PC-3 (cell line): Measurements from ENCODE around the gene KTN1. TPM values are rescaled to one million over a fixed set of nuclear protein-coding genes. Genes with fewer than 3 reads are reported as not detected.
A peak's percentile ranks its signal among the peaks of the same experiment; 100 is the strongest.

Experiments used
- ATAC-seq: fragments of 200-7000 bp; cut with Tn5 transposase; 2 replicates; pipeline ENCODE4 v1.9.1; 2020; ENCODE audit warnings: mild to moderate bottlenecking, moderate library complexity
- BruUV-seq: library from RNA; stranded (reverse); fragments of 400-500 nt; replicated peaks from 2 replicates; lab custom pipeline; 2021; lab: Mats Ljungman, UMichigan
- CTCF ChIA-PET: fragments of 300-600 bp; sonication (Branson Sonifier 250); formaldehyde crosslinking; loops from one replicate; lab custom pipeline; 2022; ENCODE audit warnings: antibody characterized with exemption; lab: Charles Lee
- POLR2A ChIA-PET: fragments of 300-600 bp; sonication (Branson Sonifier 250); formaldehyde crosslinking; loops from one replicate; lab custom pipeline; 2022; ENCODE audit warnings: antibody characterized with exemption; ENCODE audit not compliant: unreplicated experiment; lab: Charles Lee
- DNase-seq: peaks from one replicate; pipeline ENCODE4 v3.0.0-alpha.2; 2015
- H2AFZ ChIP-seq: fragments of 300-600 bp; sonication (generic); 2 replicates; pipeline ENCODE4 v1.6.0; 2016; ENCODE audit warnings: antibody characterized with exemption, low read length
- H3F3A ChIP-seq: fragments of 300-600 bp; sonication (generic); one replicate; pipeline ENCODE4 v1.6.0; 2017; ENCODE audit warnings: antibody characterized with exemption, low read length, control low read depth, mild to moderate bottlenecking; ENCODE audit not compliant: unreplicated experiment
- H3K27ac ChIP-seq: fragments of 300-600 bp; sonication (generic); 2 replicates; pipeline ENCODE4 v1.5.1; 2016; ENCODE audit warnings: mild to moderate bottlenecking, low read length
- H3K27me3 ChIP-seq: fragments of 300-600 bp; sonication (generic); 2 replicates; pipeline ENCODE4 v1.6.1; 2016; ENCODE audit warnings: low read length, mixed read lengths
- H3K36me3 ChIP-seq: fragments of 300-600 bp; sonication (generic); 2 replicates; pipeline ENCODE4 v1.6.1; 2016; ENCODE audit warnings: low read depth, mixed run types, low read length, mixed read lengths
- H3K4me1 ChIP-seq: fragments of 300-600 bp; sonication (generic); 2 replicates; pipeline ENCODE4 v1.5.1; 2016; ENCODE audit warnings: low read length; ENCODE audit not compliant: insufficient read depth
- H3K4me2 ChIP-seq: fragments of 300-600 bp; sonication (generic); 2 replicates; pipeline ENCODE4 v1.6.0; 2016; ENCODE audit warnings: low read length
- H3K4me3 ChIP-seq: fragments of 300-600 bp; sonication (generic); 2 replicates; pipeline ENCODE4 v1.5.1; 2016; ENCODE audit warnings: mild to moderate bottlenecking, low read length, mixed read lengths
- H3K79me2 ChIP-seq: fragments of 300-600 bp; sonication (generic); 2 replicates; pipeline ENCODE4 v1.6.1; 2017; ENCODE audit warnings: low read length, mixed read lengths
- H3K9ac ChIP-seq: fragments of 300-600 bp; sonication (generic); 2 replicates; pipeline ENCODE4 v1.6.0; 2016; ENCODE audit warnings: mild to moderate bottlenecking, low read length
- H3K9me2 ChIP-seq: fragments of 300-600 bp; sonication (generic); replicated peaks from 2 replicates; pipeline ENCODE4 v1.6.1; 2016; ENCODE audit warnings: mixed run types, low read length, mixed read lengths
- H3K9me3 ChIP-seq: fragments of 300-600 bp; sonication (generic); 2 replicates; pipeline ENCODE4 v1.6.1; 2016; ENCODE audit warnings: low read length, mixed read lengths
- H4K20me1 ChIP-seq: fragments of 300-600 bp; sonication (generic); 2 replicates; pipeline ENCODE4 v1.6.1; 2016; ENCODE audit warnings: low read length, mixed read lengths
- EZH2 ChIP-seq: fragments of 300-600 bp; sonication (generic); IDR thresholded peaks from one replicate; pipeline ENCODE4 v1.6.1; 2017; ENCODE audit warnings: antibody characterized with exemption, mild to moderate bottlenecking, low read length; ENCODE audit not compliant: unreplicated experiment
- EZH2phosphoT487 ChIP-seq: fragments of 300-600 bp; sonication (generic); IDR thresholded peaks from 2 replicates; pipeline ENCODE4 v1.6.1; 2018; ENCODE audit warnings: mild to moderate bottlenecking, antibody characterized with exemption, low read length, borderline replicate concordance
- intact Hi-C: fragments of 100-400 bp; cut with micrococcal nuclease; formaldehyde crosslinking; loops from 2 replicates; pipeline ENCODE4 v1.9.0; 2023
- total RNA-seq: library from RNA; depleted of rRNA; stranded (reverse); fragments of >200 nt; gene quantifications from 2 replicates; pipeline ENCODE4 v1.2.3, GENCODE V29; 2014
- TF ChIP-seq, protein P1 (sequence below): fragments of 300-600 bp; sonication (generic); conservative IDR thresholded peaks from 2 replicates; pipeline ENCODE4 v1.5.1; 2017; ENCODE audit warnings: antibody characterized with exemption, low read depth, mild to moderate bottlenecking, low read length

The KTN1 gene
- total RNA-seq, 1 experiment from 2014 or later, result 251 TPM

GRCh38 chr14:55586411-55586810, 6.4 kb downstream of the KTN1 start:
- Histone ChIP-seq H3F3A (no peaks in the 10 kb centered on the region), H3K27me3 (no peaks in the 10 kb centered on the region), H3K9me3 (no peaks in the 10 kb centered on the region), H3K9me2 (no peaks in the 10 kb centered on the region), H2AFZ (no peak overlapping the region), H3K4me3 (no peak overlapping the region), H4K20me1 (peaks cover 85% of the 10 kb centered on the region), H3K36me3 (0 out of 2 replicates have a peak, but pooled peaks cover 4% of the 10 kb centered on the region), H3K27ac (no peak overlapping the region), H3K9ac (no peak overlapping the region), H3K4me1 (peaks cover 75% of the 10 kb centered on the region), H3K79me2 (peaks cover 100% of the 10 kb centered on the region), H3K4me2 (no peak overlapping the region)
- ChIA-PET POLR2A (no interaction called here), CTCF (interaction anchor here (1.1 kb wide), 1 partner anchor 141 kb away, joined by 4 read pairs; no protein-coding TSS in a partner anchor)
- ATAC-seq, result no peak
- TF ChIP-seq EZH2, result no peak
- no peak for TF ChIP-seq EZH2phosphoT487
- TF ChIP-seq, protein P1, sequence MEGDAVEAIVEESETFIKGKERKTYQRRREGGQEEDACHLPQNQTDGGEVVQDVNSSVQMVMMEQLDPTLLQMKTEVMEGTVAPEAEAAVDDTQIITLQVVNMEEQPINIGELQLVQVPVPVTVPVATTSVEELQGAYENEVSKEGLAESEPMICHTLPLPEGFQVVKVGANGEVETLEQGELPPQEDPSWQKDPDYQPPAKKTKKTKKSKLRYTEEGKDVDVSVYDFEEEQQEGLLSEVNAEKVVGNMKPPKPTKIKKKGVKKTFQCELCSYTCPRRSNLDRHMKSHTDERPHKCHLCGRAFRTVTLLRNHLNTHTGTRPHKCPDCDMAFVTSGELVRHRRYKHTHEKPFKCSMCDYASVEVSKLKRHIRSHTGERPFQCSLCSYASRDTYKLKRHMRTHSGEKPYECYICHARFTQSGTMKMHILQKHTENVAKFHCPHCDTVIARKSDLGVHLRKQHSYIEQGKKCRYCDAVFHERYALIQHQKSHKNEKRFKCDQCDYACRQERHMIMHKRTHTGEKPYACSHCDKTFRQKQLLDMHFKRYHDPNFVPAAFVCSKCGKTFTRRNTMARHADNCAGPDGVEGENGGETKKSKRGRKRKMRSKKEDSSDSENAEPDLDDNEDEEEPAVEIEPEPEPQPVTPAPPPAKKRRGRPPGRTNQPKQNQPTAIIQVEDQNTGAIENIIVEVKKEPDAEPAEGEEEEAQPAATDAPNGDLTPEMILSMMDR, result no peak
- BruUV-seq, result no TSS peak
- intact Hi-C loops, result no loop called here
- DNase-seq, result no peak

DNA sequence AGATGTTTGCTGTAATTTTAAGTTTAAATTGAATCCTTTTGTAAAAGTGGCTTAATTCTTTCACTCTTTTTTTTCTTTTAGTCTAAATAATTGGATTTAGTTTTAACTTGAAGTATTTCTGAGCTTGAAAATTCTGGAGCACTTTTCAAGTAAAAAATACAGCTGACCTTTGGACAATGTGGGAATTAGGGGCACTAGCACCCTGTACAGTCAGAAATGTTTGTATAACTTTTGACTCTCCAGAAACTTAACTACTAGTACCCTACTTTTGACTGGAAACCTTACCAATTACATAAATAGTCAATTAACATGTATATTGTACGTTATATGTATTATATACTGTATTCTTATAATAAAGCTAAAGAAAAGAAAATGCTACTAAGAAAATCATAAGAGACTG, 7.8 kb downstream of the KTN1 start:
- Histone ChIP-seq H3K36me3 (0 out of 2 replicates have a peak, but pooled peaks cover 4% of the 10 kb centered on the region), H3K79me2 (peaks cover 100% of the 10 kb centered on the region), H3K9me2 (no peaks in the 10 kb centered on the region), H3K9ac (no peak overlapping the region), H2AFZ (no peak overlapping the region), H3K9me3 (no peaks in the 10 kb centered on the region), H3K27ac (no peak overlapping the region), H3K4me1 (peaks cover 71% of the 10 kb centered on the region), H3K4me3 (no peak overlapping the region), H3K4me2 (peak overlapping the region; percentile 18; the same call in 1 of the 2 replicates), H3F3A (no peaks in the 10 kb centered on the region), H4K20me1 (peaks cover 82% of the 10 kb centered on the region), H3K27me3 (no peaks in the 10 kb centered on the region)
- no TSS peak for BruUV-seq
- TF ChIP-seq EZH2, result no peak
- no peak for TF ChIP-seq EZH2phosphoT487
- TF ChIP-seq, protein P1, result no peak
- POLR2A ChIA-PET, result no interaction called here
- intact Hi-C loops, result no loop called here
- CTCF ChIA-PET, result interaction anchor here (0.6 kb wide), 1 partner anchor 150 kb away, joined by 4 read pairs; no protein-coding TSS in a partner anchor
- ATAC-seq, result no peak
- no peak for DNase-seq

DNA sequence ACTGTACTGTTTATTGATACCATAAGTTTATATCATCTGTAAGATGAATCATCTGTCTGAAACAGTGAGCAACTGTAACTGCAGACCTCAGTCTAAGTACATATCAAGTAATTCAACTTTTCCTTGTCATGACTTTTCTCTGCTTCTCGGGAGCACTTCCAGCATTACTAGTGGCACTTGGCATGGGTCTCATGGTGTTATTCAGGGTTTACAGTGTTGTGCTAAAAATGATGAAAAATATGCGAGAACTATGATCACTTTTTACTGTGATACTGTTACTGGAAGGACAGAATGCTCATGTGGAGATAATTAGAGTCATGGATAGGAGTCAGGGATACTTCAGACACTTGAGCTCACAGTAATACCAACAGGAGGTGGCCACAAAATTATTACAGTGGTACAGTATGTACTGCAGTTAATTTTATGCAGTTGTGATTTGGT, 8.3 kb downstream of the KTN1 start:
- ATAC-seq (peak; percentile 37), DNase-seq (peak; percentile 71)
- TF ChIP-seq, protein P1, result no peak
- no peak for TF ChIP-seq EZH2
- TF ChIP-seq EZH2phosphoT487, result no peak
- no peak overlapping the region for H2AFZ ChIP-seq
- peaks cover 70% of the 10 kb centered on the region for H3K4me1 ChIP-seq
- H3K9me3 ChIP-seq, result no peaks in the 10 kb centered on the region
- no peaks in the 10 kb centered on the region for H3K27me3 ChIP-seq
- no TSS peak for BruUV-seq
- no peak overlapping the region for H3K9ac ChIP-seq
- H4K20me1 ChIP-seq, result peaks cover 82% of the 10 kb centered on the region
- intact Hi-C loops, result no loop called here
- H3K27ac ChIP-seq, result peak overlapping the region; percentile 8; the same call in 1 of the 2 replicates
- peak overlapping the region; percentile 18 for H3K4me2 ChIP-seq
- no peaks in the 10 kb centered on the region for H3K9me2 ChIP-seq
- H3F3A ChIP-seq, result no peaks in the 10 kb centered on the region
- no peak overlapping the region for H3K4me3 ChIP-seq
- ChIA-PET CTCF (interaction anchor here (0.6 kb wide), 1 partner anchor 150 kb away, joined by 4 read pairs; no protein-coding TSS in a partner anchor), POLR2A (no interaction called here)
- H3K36me3 ChIP-seq, result 0 out of 2 replicates have a peak, but pooled peaks cover 4% of the 10 kb centered on the region
- H3K79me2 ChIP-seq, result peaks cover 100% of the 10 kb centered on the region
